K562 (cell line): ENCODE results near the gene HAUS3. TPM values are rescaled to one million over a fixed set of nuclear protein-coding genes. Genes with fewer than 3 reads are reported as not detected.

Experiments used
- ATAC-seq: fragments of 200-7000 bp; cut with Tn5 transposase; 3 replicates; pipeline ENCODE4 v1.9.1; 2020; ENCODE audit warnings: moderate library complexity
- BruUV-seq: library from RNA; stranded (reverse); fragments of 400-500 nt; replicated peaks from 2 replicates; lab custom pipeline; 2021; lab: Mats Ljungman, UMichigan
- CTCF ChIA-PET: fragments of 300-600 bp; formaldehyde crosslinking; extraction: SDS; loops from one replicate; lab custom pipeline; 2021; ENCODE audit warnings: low intra/inter-chr PET ratio; lab: Yijun Ruan, JAX
- POLR2A ChIA-PET: fragments of 300-600, 350-650 bp; sonication (Branson Sonifier 250); formaldehyde crosslinking; extraction: SDS; loops from one replicate; lab custom pipeline; 2021; ENCODE audit warnings: antibody characterized with exemption, inconsistent platforms; lab: Yijun Ruan, JAX
- DNase-seq, 4 experiments: peaks; one replicate each; pipeline versions ENCODE4 v3.0.0 to v3.0.0-alpha.2; 2011 to 2018; ENCODE audit warnings: low spot score in 3 of 4, mixed read lengths in 3 of 4; ENCODE audit errors: extremely low read depth in 1 of 4
- FAIRE-seq: peaks from 2 replicates; lab custom pipeline; 2011; peaks lifted over from hg19 to GRCh38; lab: Jason Lieb, UNC
- H2AFZ ChIP-seq: 2 replicates; pipeline ENCODE4 v1.6.0; 2011; ENCODE audit warnings: low read depth, low read length, control low read depth, inconsistent platforms
- H3K27ac ChIP-seq: fragments of 200-600 bp; 3 replicates; pipeline ENCODE4 v1.8.0; 2011; ENCODE audit warnings: low read depth, mild to moderate bottlenecking, control low read depth, inconsistent platforms, low read length, moderate library complexity, mixed read lengths; ENCODE audit errors: extremely low read depth
- H3K27me3 ChIP-seq, 2 experiments: fragments of 300-600 bp in 1 of 2; 2 replicates in 1 of 2; 3 replicates in 1 of 2; pipeline versions ENCODE4 v1.6.0 to v1.8.0; 2011; ENCODE audit warnings: inconsistent platforms in 2 of 2, low read length in 2 of 2, mild to moderate bottlenecking in 1 of 2, mixed read lengths in 1 of 2, moderate library complexity in 1 of 2; ENCODE audit not compliant: control insufficient read depth in 2 of 2, insufficient read depth in 2 of 2
- H3K36me3 ChIP-seq: fragments of 300-600 bp; 3 replicates; pipeline ENCODE4 v1.8.0; 2011; ENCODE audit warnings: mild to moderate bottlenecking, low read length, inconsistent platforms; ENCODE audit not compliant: control insufficient read depth, insufficient read depth
- H3K4me1 ChIP-seq, 2 experiments: fragments of 200-600 bp in 1 of 2; replicated peaks in 1 of 2; 2 replicates in 1 of 2; 3 replicates in 1 of 2; pipeline versions ENCODE4 v1.5.1 to v1.8.0; 2011; ENCODE audit warnings: inconsistent platforms in 2 of 2, low read length in 2 of 2, mild to moderate bottlenecking in 1 of 2, mixed read lengths in 1 of 2, moderate library complexity in 1 of 2; ENCODE audit not compliant: control insufficient read depth in 2 of 2, insufficient read depth in 2 of 2
- H3K4me2 ChIP-seq: 2 replicates; pipeline ENCODE4 v1.6.1; 2011; ENCODE audit warnings: low read length, control low read depth, inconsistent platforms, mixed read lengths; ENCODE audit not compliant: insufficient read depth
- H3K4me3 ChIP-seq: fragments of 200-600 bp; sonication (generic), shearing (Covaris generic); 2 replicates; pipeline ENCODE4 v1.5.1; 2016; ENCODE audit warnings: control low read depth, inconsistent platforms
- H3K79me2 ChIP-seq: fragments of 200-600 bp; 3 replicates; pipeline ENCODE4 v1.8.0; 2011; ENCODE audit warnings: low read length, inconsistent platforms; ENCODE audit not compliant: control insufficient read depth, insufficient read depth
- H3K9ac ChIP-seq, 2 experiments: 2 replicates each; pipeline versions ENCODE4 v1.6.0 to v1.6.1; 2011; ENCODE audit warnings: low read depth in 2 of 2, low read length in 2 of 2, control low read depth in 1 of 2, inconsistent platforms in 1 of 2, mild to moderate bottlenecking in 1 of 2, mixed read lengths in 1 of 2; ENCODE audit not compliant: insufficient read depth in 1 of 2
- H3K9me1 ChIP-seq: one replicate; pipeline ENCODE4 v1.6.0; 2011; ENCODE audit warnings: inconsistent platforms, mild to moderate bottlenecking, low read length, moderate library complexity; ENCODE audit not compliant: control insufficient read depth, insufficient read depth
- H3K9me3 ChIP-seq: replicated peaks from 2 replicates; pipeline ENCODE4 v1.5.1; 2011; ENCODE audit warnings: low read depth, low read length, inconsistent platforms; ENCODE audit not compliant: control insufficient read depth, insufficient read depth
- H4K20me1 ChIP-seq: replicated peaks from 2 replicates; pipeline ENCODE4 v1.6.1; 2011; ENCODE audit warnings: low read length, inconsistent platforms, mixed read lengths; ENCODE audit not compliant: control insufficient read depth, insufficient read depth
- BCL6 ChIP-seq: fragments of 250-450 bp; sonication (Bioruptor Pico); IDR thresholded peaks from 2 replicates; pipeline ENCODE4 v1.4.0; 2020
- CHCHD3 ChIP-seq: fragments of 250-450 bp; sonication (Bioruptor Pico); IDR thresholded peaks from 2 replicates; pipeline ENCODE4 v2.1.2; 2022; ENCODE audit warnings: mild to moderate bottlenecking
- GATAD2B ChIP-seq: fragments of 450-650 bp; IDR thresholded peaks from 2 replicates; pipeline ENCODE4 v1.6.1; 2017; ENCODE audit warnings: mild to moderate bottlenecking, borderline replicate concordance
- HDGF ChIP-seq: fragments of 450-650 bp; IDR thresholded peaks from 2 replicates; pipeline ENCODE4 v1.6.1; 2016
- MAFF ChIP-seq: IDR thresholded peaks from 2 replicates; pipeline ENCODE4 v1.6.1; 2012; ENCODE audit warnings: low read length, improper control_type of control experiment
- MBD2 ChIP-seq: sonication (generic); IDR thresholded peaks from 2 replicates; pipeline ENCODE4 v1.6.1; 2016; ENCODE audit warnings: low read depth, borderline replicate concordance
- NELFE ChIP-seq: IDR thresholded peaks from 2 replicates; pipeline ENCODE4 v1.6.1; 2011; ENCODE audit warnings: mild to moderate bottlenecking; ENCODE audit not compliant: insufficient read depth, insufficient read length
- PRDM10 ChIP-seq: fragments of 450-650 bp; IDR thresholded peaks from 2 replicates; pipeline ENCODE4 v1.6.1; 2018; ENCODE audit not compliant: partially characterized antibody
- USF2 ChIP-seq: sonication (generic); formaldehyde crosslinking; IDR thresholded peaks from 2 replicates; pipeline ENCODE4 v1.5.0; 2020; ENCODE audit warnings: missing genetic modification reagents
- ZNF449 ChIP-seq: fragments of 250-450 bp; sonication (Bioruptor Pico); IDR thresholded peaks from 2 replicates; pipeline ENCODE4 v1.8.0; 2022; ENCODE audit warnings: moderate library complexity, mild to moderate bottlenecking, inconsistent platforms
- ZNF592 ChIP-seq: fragments of 450-650 bp; IDR thresholded peaks from 2 replicates; pipeline ENCODE4 v1.6.1; 2017; ENCODE audit warnings: antibody characterized with exemption, mild to moderate bottlenecking
- WGBS: fragments of 100-300 bp; shearing (Covaris generic); methylation state at CpG from one replicate; pipeline ENCODE4 v1.1.6; 2016; ENCODE audit warnings: low coverage, mixed read lengths; ENCODE audit not compliant: insufficient coverage; ENCODE audit errors: missing lambda C conversion rate; 5-methylcytosine and 5-hydroxymethylcytosine counted together
- in situ Hi-C: fragments of 300-500 bp; cut with MboI; formaldehyde crosslinking; loops from 4 replicates; pipeline ENCODE4 v1.15.0; 2018; ENCODE audit warnings: inconsistent platforms, mixed read lengths
- intact Hi-C: fragments of 100-400 bp; cut with micrococcal nuclease; formaldehyde crosslinking; loops from 2 replicates; pipeline ENCODE4 v1.14.2; 2022
- polyA plus RNA-seq, 8 experiments: library from polyadenylated mRNA; depleted of rRNA in 4 of 8; stranded (reverse) in 5 of 8; unstranded in 3 of 8; fragments of >200 nt; fragmentation: Nextera tagmentation in 2 of 8; fragmentation: Illumina TruSeq in 1 of 8; extraction: Ambion mirVana in 2 of 8; extraction: Trizol in 1 of 8; gene quantifications; 2 replicates each; pipeline versions ENCODE4 v1.2.1 to v1.2.3, GENCODE V29; 2011 to 2014; ENCODE audit warnings: inconsistent platforms in 1 of 8, missing spikeins in 1 of 8
- total RNA-seq, 7 experiments: library from RNA; depleted of rRNA in 6 of 7; stranded (reverse); fragments of >200 nt in 6 of 7; fragmentation: Illumina TruSeq in 2 of 7; extraction: Trizol in 2 of 7; gene quantifications; 2 replicates each; pipeline versions ENCODE4 v1.2.1 to v1.2.3, GENCODE V29; 2011 to 2021; ENCODE audit warnings: low replicate concordance in 1 of 7

The HAUS3 gene
- total and polyA plus RNA-seq, 9 of the 15 experiments (the other 6 are each of a cell fraction or from before 2014, with no cell fraction given) = 8.9 to 25.7 (median 21.5) TPM

GRCh38 chr4:2253160-2254084 is 11.5 kb upstream of the HAUS3 start:
- no peaks in the 10 kb centered on the region for H3K27me3 ChIP-seq
- ChIA-PET POLR2A (no interaction called here), CTCF (no interaction called here)
- H3K4me2 ChIP-seq = no peak overlapping the region
- H3K4me1 ChIP-seq = peaks cover 0 to 70% of the 10 kb centered on the region in 2 experiments; a peak in 2 of 5 replicates
- H3K9me1 ChIP-seq = no peaks in the 10 kb centered on the region
- intact Hi-C loops (no loop called here), in situ Hi-C loops (no loop called here)
- peak overlapping the region in 1 of 2 experiments; percentile 7; a peak in 1 of 4 replicates for H3K9ac ChIP-seq
- no peaks in the 10 kb centered on the region for H3K9me3 ChIP-seq
- no peaks in the 10 kb centered on the region for H3K79me2 ChIP-seq
- ATAC-seq (no peak), DNase-seq (no peak), FAIRE-seq (no peak)
- H2AFZ ChIP-seq = no peak overlapping the region
- no peaks in the 10 kb centered on the region for H3K36me3 ChIP-seq
- 61% methylated on average over 32 of the region's 32 CpGs for WGBS
- no peaks in the 10 kb centered on the region; the same call in 1 of the 2 replicates for H4K20me1 ChIP-seq
- no peak overlapping the region for H3K27ac ChIP-seq
- no TSS peak for BruUV-seq
- H3K4me3 ChIP-seq = no peak overlapping the region
- TF ChIP-seq ZNF592 (no peak), GATAD2B (no peak), CHCHD3 (no peak), NELFE (no peak), MAFF (no peak), BCL6 (no peak), HDGF (no peak), USF2 (CRISPR knock-in tag) (no peak), PRDM10 (no peak), MBD2 (no peak), ZNF449 (CRISPR knock-in tag) (no peak)
